ENCODE results near the gene RPRD1B. TPM values are rescaled to one million over a fixed set of nuclear protein-coding genes. Genes with fewer than 3 reads are reported as not detected.
A peak's percentile ranks its signal among the peaks of the same experiment; 100 is the strongest.

RPRD1B gene
- polyA plus RNA-seq, 1 donor, result 28.2 TPM

DNA sequence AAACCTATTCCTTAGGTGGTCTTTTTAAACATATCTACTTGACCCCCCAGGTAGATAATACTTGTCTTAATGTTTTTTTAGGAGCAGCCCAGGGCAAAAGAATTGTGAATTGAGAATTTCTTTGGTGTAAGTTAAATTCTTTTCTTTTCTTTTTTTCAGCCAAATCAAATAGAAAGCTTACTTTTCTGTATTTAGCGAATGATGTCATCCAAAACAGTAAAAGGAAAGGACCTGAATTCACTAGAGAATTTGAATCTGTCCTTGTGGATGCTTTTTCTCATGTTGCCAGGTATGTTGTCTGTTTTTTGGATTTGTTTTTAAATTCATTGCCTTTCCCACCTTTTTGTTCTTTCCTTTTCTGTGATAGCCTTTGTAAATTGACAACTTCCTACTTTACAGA lies 6.7 kb downstream of the RPRD1B start:
- no peak for DNase-seq

DNA sequence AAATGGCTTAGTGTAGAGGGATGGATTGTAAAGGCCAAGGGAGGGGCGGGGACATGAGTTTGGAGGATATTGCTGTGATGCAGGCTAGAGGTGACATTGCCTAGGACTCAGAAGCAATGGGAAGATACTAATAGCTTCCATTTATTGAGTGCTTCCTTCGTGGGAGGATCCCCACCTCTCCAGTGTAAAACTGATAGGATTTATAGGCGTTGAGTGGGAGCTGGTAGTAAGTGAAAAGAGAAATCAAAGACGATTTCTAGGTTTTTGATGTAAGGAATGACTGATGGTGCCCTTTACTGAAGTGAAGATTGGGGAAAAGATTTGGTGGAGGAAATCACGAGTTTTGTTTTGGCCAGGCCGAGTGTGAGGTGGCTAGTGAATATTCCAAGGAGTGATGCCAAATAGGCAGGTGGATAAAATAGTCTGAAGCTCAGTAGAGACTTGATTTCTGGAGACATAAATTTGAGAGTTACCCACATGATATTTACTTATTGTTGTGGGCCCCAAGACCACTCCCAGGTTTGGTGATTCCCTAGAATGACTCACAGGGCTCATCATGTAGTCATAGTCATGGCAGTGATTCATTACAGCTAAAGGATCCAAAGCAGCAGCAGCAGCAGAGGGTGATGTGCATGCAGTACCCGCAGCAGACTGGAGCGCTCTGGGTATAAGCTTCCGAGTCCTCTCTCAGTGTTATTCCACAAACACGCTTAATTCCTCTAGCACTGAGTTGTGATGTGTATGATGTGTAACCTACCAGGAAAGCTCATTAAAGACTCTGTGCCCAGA lies 10.2 kb downstream of the RPRD1B start:
- no peak for DNase-seq

DNA sequence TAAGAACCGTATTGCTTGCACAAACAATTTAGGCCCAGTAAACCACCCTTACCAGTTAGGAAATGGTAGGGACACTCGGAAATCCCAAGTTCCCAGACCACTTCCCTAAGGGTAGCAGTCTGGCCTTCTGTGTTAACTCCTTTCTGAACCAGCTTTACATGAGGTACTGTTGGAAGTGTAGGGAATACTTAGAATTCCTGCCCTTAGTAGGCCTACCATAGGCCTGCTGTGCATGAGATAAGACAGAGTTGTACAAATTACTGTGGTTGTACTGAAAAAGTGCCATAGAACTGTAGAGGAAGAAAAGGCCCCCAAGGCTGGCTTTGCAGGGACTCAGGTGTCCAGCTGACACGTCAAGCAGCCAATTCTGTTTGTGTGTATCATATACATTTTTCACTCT lies 11.1 kb downstream of the RPRD1B start:
- DNase-seq, result no peak

DNA sequence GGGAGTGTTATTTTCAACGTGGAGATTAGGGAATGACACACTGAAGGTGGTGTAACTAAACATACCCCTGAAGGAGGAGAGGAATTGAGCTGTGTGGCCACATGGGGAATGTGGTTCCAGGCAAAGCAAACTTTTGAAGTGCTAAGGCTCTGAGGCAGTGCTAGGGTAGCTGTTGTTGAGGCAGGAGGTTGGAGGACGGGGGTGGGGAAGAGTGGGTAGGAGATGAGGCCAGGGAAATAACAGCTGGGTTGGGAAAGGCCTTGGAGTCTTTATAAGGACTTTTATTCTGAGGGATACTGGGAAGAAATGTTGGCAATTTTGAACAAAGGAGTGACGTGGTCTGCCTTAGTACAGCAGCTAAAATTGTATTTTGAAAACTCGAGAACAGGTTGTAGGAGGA lies 13.0 kb downstream of the RPRD1B start:
- no peak for DNase-seq

DNA sequence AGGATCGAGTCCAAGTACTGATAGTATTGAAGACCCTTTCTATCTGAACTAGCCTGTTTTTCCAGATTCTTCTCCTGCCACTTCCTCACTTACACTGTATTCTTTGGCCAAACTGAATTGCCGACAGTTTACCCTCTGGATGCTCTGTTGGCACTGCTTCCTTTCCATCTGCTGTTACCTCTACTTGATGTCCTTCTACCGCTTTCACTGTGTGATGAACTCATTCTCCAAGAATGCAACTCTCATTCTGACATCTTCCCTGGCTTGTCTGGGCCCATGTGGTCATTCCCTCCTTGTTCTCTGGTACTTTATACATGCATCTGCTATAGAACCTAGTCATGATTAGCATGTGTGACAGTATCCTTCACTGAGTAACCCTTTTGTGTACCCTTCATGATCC lies 16.3 kb downstream of the RPRD1B start:
- no peak for DNase-seq

DNA sequence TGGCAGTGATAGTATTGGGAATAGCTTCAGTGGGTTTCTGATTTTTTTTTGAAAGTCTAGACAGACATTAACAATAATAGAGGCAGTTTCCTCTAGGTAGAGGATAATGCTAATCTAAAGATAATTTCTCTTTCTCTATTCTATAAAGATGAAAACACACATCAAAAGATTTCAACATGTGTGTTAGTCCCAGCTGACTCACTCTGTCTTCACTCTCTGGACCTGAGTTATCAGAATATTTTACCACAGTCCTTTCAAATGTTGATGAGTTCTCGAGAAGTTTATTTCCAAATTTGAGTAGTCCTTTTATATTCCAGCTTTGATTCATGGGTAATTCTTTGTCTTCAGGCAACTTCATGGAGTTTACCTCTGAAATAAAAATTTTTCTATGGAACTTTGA lies 17.1 kb downstream of the RPRD1B start:
- DNase-seq, result no peak

DNA sequence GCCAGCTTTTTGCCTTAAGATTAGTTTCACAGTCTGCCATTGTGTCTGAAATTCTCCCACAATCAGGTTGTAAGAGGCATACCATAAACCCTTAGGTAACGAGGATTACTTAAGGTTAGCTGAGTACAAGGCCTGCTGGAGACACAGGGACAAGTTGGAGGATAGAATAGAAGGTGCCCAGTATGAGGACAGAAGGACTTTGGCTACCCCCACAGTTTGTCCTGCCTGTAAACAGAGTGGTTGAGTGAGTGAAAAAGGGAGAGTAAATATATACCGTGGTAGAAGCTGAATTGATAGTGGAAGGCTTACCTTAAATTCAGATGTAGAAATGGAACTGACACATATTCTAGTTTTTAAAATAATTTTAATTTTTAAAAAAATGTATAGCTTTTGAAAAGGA lies 19.3 kb downstream of the RPRD1B start:
- no peak for DNase-seq

DNA sequence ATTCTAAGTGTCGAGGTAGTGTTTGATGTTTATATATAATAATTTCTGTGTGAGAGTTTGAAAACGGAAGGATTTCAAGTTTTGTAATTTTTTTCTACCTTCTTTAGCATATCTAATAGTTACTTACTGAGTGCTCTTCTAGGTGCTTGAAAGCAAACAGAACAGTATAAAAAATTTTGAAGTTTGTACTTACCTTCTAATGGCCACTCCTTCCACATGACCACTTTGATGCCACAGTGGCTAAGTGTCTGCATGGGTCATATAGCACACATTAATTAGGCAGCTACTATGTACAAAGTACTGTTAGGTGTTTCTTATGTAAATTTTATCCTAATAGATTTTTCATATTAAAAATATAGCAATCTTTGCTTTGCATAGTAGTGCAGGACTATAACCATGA lies 21.1 kb downstream of the RPRD1B start:
- no peak for DNase-seq

DNA sequence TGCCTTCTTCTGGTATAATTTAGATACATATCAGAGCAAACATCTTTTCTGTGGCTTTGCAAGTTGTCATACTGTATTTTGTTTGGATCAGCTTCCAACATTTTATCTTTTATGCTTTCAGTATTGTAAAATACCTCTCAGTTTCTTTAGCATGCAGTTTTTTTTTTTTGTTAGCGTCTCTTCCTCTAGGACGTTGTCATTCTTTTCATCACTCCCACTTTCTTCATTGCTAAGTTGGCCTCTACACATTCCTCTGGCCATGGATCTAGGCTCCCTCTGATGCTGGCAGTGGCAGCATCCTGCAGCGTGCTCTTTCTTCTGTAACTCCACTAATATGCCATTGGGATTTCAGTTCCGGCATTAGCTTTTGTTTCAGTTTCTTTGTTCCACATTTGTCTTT lies 21.7 kb downstream of the RPRD1B start:
- no peak for DNase-seq

DNA sequence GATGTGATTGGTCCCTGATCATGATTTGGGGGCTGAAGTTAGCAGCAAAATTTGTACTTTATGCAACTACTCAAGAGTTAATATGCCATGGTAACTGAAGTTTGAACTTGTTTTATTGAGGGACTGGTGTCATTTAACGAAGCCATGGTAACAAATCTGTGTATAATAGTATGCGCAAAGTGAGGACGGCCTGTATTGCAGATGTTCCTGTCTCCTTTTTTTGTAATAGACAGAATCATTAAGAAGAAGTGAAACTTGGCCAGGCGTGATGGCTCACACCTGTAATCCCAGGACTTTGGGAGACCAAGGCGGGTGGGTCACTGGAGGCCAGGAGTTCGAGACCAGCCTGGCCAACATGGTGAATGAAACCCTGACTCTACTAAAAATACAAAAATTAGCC lies 22.3 kb downstream of the RPRD1B start:
- no peak for DNase-seq

DNA sequence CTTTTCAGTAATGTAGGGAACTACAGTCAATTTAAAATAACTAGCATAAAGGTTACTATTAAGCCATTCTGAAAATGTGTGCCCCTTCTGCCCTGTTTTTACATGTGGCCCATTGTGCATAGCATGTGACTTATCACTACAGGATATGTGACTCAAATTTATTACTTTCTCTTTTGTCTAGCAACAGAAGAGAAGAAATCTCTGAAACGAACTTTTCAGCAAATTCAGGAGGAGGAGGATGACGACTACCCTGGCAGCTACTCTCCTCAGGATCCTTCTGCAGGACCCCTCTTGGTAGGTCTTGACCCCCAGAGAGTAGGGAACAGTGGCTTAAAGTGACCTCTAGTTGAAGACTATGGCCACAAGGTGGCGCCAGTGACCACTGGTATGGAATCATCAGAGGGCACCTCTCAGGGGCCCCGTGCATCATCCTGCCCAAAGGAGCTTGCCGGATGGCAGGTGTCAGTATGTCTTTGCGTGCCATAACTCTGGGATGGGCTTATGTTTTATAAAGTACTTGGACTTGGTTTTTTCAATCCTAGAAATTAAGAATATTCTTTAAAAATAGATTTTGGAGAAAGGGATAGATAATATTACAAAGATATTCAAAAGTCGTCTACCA lies 23.9 kb downstream of the RPRD1B start:
- peak; percentile 75 for DNase-seq

DNA sequence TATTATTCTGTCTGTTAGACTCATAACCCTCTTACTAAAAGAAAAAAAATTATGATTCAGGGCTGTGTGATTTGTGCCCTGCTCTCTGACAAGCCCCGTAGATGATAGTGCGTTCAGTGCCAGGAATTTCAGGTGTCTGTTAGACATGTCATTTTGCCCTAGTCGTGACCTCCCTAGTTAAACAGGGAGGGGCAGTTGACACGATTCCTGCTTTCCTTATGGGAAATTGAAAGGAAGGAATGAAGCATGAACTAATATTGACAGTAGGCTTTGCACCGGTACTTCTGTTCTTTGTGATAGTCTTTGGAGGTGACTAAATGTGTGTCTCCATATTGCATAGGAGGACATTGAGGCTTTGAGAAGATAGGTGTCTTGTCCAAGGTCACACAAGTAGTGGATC lies 26.3 kb downstream of the RPRD1B start:
- no peak for DNase-seq

DNA sequence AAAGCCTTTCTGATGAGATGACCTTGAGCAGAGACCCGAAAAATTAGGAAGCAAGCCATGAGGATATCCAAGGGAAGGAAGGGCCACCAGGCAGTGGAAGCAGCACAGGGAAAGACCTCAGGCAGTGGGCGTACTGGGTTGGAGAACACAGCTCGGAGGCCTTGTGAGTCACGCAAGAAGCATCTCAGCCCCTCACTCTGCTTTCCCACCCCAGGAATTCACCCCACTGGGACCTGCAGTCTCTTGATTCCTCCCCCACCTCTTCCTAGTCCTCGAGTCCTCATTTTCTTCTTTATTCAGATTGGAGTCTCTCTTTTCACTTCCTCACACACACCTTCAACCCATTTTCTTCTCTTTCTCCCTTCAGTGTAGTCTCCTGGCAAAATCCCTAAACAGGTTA lies 27.0 kb downstream of the RPRD1B start:
- no peak for DNase-seq

DNA sequence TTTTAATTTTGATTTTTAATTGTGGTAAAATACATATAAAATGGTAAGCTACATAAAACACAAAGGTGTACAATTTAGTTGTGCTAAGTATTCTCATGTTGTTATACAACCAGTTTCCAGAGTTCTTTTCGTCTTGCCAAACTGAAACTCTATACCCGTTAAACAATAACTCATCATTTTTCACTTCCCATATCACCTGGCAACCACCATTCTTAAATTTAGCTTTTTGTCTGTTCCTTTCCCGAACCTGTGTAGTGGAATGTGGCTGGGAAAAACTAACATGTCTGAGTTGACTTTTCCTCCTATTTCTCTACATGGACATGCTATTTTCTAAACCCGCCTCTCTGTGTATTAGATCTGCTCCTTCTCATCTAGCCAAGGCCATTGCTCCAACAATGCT lies 27.6 kb downstream of the RPRD1B start:
- no peak for DNase-seq

DNA sequence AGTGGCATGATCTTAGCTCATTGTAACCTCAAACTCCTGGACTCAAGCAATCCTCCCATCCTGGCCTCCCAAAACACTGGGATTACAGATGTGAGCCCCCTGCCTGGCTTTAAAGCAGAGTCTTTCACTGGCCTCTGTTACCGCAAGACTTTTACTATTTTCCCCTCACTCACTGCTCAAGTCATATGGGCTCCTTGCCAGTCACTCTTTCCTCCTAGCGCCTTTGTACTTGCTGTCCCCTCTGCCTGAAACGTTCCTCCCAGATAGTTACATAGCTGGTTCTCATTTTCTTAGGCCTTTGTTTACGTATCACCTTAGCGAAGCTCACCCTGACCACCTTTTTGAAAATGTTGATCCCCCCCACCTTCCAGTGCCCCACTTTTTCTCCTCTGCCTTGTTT lies 29.3 kb downstream of the RPRD1B start:
- no peak for DNase-seq

DNA sequence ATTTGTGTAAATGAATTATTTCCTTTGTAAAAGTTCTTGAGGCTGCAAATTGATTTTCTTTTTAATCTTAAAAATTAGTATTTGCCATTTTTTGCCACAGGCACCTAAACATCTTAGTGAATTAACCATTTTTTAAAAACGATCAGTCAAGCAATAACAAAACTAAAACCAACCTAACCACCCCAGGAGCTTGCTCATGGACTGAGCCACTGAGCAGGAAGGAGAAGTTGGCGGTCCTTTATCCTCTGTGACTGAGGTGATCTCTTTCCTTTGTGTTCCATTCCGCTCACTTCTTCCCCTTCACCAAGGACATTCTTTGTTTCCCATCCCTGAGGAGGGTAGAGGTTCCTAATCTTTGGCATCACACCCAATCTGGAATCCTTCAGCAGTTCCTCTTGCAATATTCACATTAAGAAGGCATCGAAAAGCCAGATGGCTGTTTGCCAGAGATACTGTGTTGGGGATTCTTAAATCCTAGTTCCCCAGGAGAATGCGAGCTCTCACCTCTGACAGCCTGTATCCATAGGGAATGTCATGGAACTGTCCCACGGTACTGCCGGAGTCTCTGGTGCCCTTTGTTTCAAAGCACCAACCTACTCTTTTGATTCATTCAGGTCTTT lies 30.5 kb downstream of the RPRD1B start:
- DNase-seq, result no peak

DNA sequence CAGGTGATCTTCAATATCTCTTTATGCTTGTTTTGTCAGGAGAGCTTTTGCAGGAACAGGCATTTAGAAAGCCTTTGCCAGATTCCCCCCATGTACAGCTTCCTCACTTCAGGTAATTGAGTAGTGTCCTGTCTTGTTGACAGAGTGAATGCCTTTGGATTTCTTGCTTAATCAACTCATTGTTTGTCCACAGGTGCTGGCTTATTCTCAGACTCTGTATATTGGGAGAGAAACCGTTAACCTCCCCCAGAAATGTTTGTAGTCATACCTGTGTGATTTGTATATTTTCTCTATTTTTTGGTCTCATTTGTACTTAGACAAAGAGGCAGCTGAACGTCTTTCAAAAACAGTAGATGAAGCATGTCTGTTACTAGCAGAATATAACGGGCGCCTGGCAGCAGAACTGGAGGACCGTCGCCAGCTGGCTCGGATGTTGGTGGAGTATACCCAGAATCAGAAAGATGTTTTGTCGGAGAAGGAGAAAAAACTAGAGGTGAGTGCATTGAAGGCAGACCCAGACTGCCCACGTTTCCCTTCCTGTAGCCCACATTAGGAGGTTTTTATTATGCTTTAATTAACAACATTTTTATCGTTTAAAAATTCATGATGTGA lies 32.3 kb downstream of the RPRD1B start:
- peak; percentile 51 for DNase-seq

DNA sequence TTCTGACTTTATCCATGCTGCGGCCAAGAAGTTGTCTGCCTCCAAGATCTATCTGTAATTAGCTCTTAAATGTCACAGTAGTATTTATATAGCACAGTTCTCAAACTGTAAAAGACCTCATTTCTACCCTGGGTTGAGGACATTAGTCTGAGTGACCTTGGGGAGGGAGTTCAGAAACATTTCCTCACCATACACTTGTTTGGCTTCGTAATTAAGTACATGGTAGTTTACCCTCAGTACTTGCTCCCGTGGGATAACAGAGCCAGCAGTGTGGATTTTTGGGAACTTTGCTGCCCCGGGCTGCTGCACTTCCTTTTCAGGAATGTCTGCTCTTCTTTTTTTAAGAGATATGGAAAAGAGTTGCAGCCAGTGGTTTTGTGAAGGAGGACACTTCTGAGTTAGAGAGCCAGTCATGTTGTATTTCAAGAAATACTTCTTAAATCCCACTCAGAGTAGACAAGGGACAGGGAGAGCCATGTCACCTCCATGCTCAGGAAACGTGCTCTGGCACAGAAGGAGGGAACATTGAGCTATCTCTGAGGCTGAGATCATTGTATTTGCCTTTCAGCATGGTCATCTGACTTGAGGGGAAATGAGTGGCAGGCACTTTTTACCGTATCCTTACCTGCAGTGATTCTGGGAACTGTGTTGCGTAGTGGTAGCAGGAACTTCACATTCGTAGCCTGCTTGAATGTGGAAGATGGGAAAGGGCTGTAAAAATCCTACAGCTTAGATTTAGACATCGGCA lies 33.6 kb downstream of the RPRD1B start:
- DNase-seq, result no peak

DNA sequence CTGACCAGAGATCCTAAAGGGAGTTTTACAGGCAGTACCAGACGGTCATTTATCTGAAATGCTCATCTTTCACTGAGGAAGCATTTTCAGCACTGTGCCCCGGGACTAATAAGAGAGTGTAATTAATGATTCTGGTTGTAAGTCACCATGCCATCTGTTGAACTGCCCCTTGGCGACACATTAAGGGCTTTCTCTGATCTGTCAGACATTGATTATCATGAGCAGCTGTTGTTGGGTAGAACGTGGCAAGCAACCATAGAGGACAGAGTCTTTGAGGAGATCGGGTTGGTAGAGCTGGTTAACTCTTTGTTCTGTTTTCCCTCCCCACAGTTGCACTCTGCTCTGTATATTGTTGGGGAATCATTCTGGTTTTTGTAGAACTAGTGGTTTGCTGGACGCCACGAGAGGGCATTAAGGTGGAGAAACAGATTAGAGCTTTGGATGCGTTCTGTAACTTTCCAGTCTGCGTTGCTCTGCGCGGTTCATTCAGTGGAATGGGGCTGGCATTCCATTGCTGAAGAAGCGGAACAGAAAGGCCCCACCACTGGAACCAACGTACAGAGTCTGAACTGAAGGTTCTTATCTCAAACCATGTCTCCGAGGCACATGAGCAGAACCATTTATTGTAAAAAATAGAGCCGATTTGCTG lies 34.3 kb downstream of the RPRD1B start:
- DNase-seq, result peak; percentile 23

DNA sequence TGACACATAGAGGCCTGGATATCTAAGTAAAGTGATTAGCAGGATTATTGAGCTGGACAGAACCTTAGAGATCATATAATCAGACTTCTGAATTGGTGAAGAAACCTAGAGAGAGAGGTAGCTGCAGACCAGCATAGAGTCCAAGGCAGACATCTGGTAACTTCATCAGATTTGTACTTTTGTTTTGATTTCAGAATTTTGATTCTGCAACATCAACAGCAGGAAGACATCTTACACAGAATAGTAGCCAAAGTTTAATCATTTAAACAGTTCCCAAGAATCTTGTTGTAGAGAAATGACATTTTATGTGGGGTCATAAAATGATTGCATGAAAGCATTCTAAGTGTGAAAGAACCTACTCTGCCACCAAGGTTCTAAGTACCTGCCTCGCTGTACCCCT lies 39.4 kb downstream of the RPRD1B start:
- DNase-seq, result peak; percentile 30

DNA sequence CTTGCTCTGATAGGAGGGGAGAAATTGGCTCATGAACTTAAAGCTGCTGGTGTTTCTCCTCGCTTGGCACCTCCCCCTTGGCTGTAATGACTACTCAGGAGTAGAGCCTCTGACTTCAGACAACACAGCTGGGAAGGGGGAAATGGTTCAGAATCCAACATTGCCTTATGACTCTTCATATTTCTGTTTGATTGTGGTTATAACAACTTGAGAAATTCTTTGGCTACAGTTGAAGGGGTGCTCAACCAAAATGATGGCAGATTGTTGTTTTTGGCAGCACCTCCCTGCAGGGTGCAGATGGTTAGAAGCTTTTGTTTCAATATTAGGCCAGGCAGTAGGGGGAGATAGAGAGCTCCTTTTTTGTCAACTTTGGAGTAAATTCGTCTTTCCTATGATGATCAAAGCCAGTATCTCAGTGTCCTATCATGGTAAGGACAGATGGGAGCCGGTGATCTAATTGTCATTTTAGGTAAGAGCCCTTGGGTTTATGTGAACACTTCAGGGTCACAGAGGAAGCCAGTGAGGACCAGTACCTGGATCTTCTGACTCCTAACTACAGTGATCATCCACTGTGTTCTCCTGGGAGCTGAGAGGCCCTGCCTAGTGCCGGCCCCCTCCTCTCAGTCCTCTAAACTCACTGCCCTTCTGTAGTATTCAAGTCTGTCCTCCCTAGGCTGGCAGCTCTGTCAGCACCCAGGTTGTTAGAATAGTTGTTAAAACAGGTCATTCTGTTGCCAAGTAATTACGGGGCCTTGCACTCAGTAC lies 39.9 kb downstream of the RPRD1B start:
- DNase-seq, result peak; percentile 70
